PFSK-1 (cell line): ENCODE measurements around the gene C22orf42.

Source experiments
- FOXP2 ChIP-seq: optimal IDR thresholded peaks from 2 replicates; pipeline ENCODE3; 2011; ENCODE audit warnings: borderline replicate concordance, control low read depth, inconsistent platforms; ENCODE audit not compliant: insufficient read depth; ENCODE audit errors: extremely low read length, extremely low read depth
- POLR2AphosphoS5 ChIP-seq: IDR thresholded peaks from 2 replicates; pipeline ENCODE4 v1.6.1; 2012; ENCODE audit warnings: low read depth, mild to moderate bottlenecking, control low read depth, low read length, moderate library complexity
- SIN3A ChIP-seq: IDR thresholded peaks from 2 replicates; pipeline ENCODE4 v1.6.1; 2012; ENCODE audit warnings: mild to moderate bottlenecking, low read length, moderate library complexity, borderline replicate concordance; ENCODE audit not compliant: insufficient read depth
- TAF1 ChIP-seq: IDR thresholded peaks from 2 replicates; pipeline ENCODE4 v1.6.1; 2012; ENCODE audit warnings: low read length, control low read depth, borderline replicate concordance; ENCODE audit not compliant: insufficient read depth
- TF ChIP-seq, protein P1 (sequence below), 2 experiments: IDR thresholded peaks; 2 replicates each; pipeline versions ENCODE4 v1.6.1 to v1.8.0; 2011 to 2012; ENCODE audit warnings: low read depth in 2 of 2, low read length in 2 of 2, control low read depth in 1 of 2, inconsistent platforms in 1 of 2, mild to moderate bottlenecking in 1 of 2, moderate library complexity in 1 of 2; ENCODE audit not compliant: insufficient read depth in 1 of 2

Gene C22orf42

DNA sequence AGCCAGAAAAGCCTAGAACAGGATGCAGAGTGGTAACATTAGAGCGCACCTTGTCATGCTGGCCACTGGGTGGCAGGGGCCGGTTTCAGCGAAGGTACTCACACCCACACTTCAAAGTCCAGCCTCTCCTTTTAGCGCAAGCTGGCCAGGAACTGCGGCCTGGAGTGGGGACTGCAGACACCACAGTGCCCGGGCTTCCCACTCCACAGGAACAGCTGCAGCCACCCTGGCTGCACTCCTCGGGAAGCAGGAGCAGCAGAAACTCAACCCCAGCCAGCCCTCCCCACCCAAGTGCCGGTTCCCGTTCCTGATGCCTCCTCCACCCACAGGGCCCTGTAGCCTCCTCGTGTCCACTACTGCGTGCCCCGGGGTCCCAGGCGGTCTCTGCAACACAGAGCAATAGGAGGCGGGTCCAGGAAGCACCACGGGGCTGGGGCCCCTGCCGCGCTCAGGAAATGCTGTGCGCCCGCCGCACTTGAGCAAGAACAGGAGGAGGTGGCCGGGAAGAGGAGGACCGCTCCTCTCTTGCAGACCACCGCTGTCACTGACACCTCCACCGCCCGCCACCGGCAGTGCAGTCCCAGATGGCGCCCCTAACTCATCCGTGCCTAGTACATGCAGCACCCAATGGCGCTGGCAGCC, 43.6 kb upstream of the C22orf42 start:
- TF ChIP-seq SIN3A (no peak), TAF1 (no peak), POLR2AphosphoS5 (no peak), FOXP2 (no peak)
- TF ChIP-seq, protein P1, sequence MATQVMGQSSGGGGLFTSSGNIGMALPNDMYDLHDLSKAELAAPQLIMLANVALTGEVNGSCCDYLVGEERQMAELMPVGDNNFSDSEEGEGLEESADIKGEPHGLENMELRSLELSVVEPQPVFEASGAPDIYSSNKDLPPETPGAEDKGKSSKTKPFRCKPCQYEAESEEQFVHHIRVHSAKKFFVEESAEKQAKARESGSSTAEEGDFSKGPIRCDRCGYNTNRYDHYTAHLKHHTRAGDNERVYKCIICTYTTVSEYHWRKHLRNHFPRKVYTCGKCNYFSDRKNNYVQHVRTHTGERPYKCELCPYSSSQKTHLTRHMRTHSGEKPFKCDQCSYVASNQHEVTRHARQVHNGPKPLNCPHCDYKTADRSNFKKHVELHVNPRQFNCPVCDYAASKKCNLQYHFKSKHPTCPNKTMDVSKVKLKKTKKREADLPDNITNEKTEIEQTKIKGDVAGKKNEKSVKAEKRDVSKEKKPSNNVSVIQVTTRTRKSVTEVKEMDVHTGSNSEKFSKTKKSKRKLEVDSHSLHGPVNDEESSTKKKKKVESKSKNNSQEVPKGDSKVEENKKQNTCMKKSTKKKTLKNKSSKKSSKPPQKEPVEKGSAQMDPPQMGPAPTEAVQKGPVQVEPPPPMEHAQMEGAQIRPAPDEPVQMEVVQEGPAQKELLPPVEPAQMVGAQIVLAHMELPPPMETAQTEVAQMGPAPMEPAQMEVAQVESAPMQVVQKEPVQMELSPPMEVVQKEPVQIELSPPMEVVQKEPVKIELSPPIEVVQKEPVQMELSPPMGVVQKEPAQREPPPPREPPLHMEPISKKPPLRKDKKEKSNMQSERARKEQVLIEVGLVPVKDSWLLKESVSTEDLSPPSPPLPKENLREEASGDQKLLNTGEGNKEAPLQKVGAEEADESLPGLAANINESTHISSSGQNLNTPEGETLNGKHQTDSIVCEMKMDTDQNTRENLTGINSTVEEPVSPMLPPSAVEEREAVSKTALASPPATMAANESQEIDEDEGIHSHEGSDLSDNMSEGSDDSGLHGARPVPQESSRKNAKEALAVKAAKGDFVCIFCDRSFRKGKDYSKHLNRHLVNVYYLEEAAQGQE (IDR thresholded peaks at IDR 0.05; ENCODE audit: insufficient read depth in 1 of 2, low read depth in 2 of 2, low read length in 2 of 2) = no peak

GRCh38 chr22:32202161-32202538, 43.0 kb upstream of the C22orf42 start:
- TF ChIP-seq, protein P1 (IDR thresholded peaks at IDR 0.05; ENCODE audit: insufficient read depth in 1 of 2, low read depth in 2 of 2, low read length in 2 of 2) = no peak
- TF ChIP-seq POLR2AphosphoS5 (no peak), SIN3A (no peak), FOXP2 (no peak), TAF1 (no peak)

DNA sequence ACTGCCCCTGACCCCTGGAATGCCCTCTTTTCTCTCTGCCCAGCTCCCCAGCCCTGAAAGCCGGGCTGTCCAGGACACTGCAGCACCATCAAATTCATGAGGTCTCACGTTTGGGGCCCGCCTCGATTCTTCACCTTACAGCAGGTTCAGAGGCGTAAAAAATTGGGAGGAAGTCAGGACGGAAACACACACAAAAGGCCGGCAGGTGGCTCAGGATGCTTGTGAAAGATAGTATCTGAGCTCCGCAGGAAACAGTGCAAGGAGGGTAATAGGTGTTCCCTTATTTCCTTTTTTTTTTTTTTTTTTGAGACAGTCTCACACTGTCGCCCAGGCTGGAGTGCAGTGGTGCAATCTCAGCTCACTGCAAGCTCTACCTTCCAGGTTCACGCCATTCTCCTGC, 41.6 kb upstream of the C22orf42 start:
- no peak for TF ChIP-seq POLR2AphosphoS5
- no peak for TF ChIP-seq TAF1
- TF ChIP-seq, protein P1 (IDR thresholded peaks at IDR 0.05; ENCODE audit: insufficient read depth in 1 of 2, low read depth in 2 of 2, low read length in 2 of 2) = no peak
- TF ChIP-seq FOXP2 = no peak
- no peak for TF ChIP-seq SIN3A

- TF ChIP-seq SIN3A (no peak), POLR2AphosphoS5 (no peak), FOXP2 (no peak), TAF1 (no peak)
- TF ChIP-seq, protein P1 (IDR thresholded peaks at IDR 0.05; ENCODE audit: insufficient read depth in 1 of 2, low read depth in 2 of 2, low read length in 2 of 2) = no peak
Measured at GRCh38 chr22:32199961-32200360, 40.9 kb upstream of the C22orf42 start.

DNA sequence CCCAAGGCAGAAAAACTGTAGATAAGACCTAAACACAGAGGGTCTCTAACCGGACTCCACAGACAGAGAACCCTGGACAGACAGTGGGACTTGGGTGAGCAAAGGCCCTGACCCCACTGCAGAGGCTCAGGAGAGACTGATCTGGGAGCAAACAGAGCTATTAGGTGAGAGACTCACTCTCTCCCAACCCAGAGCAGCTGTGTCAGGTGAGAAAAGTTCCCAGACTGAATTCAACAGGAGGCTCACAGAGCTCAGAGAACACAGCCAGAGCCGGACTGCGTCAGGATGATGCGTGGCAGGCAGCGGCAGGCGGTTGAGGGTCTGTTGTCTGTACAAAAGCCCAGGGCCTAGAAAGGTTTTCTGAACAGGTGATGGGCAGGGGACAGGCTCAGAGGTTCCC, 40.2 kb upstream of the C22orf42 start:
- no peak for TF ChIP-seq FOXP2
